ENCODE data around the gene MATN3. TPM values are rescaled to one million over a fixed set of nuclear protein-coding genes. Genes with fewer than 3 reads are reported as not detected.

Gene MATN3
- total RNA-seq, 1 experiment from 2014 or later = 1.6 TPM

DNA sequence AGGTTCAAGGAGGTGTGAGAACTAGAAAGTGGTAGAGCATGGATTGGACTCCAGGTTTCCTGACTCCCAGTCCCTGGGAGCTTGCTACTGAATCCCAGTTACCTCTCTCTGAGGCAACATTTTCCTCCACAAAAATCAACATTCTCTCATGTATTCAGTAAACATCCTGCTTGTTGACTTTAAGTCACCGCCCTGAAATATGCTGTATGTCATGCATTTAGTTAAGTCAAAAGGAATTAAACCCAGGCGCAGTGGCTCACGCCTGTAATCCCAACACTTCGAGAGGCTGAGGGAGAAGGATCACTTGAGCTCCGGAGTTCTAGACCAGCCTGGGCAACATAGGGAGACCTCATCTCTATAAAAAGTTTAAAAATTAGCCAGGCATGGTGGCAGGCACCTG is 3.8 kb downstream of the MATN3 start:
- Histone ChIP-seq H3K27me3 (ENCODE audit: low read length) (no peaks in the 10 kb centered on the region), H3K27ac (ENCODE audit: low read length) (no peak overlapping the region), H3K36me3 (ENCODE audit: low read depth, low read length) (no peaks in the 10 kb centered on the region), H3F3A (ENCODE audit: low read length, unreplicated experiment) (no peaks in the 10 kb centered on the region), H3K9me2 (replicated peaks; ENCODE audit: low read length) (no peaks in the 10 kb centered on the region), H3K9ac (ENCODE audit: low read length) (no peak overlapping the region), H3K79me2 (ENCODE audit: low read length) (no peaks in the 10 kb centered on the region), H2AFZ (ENCODE audit: low read length) (peak overlapping the region; percentile 48; the same call in 1 of the 2 replicates), H4K20me1 (ENCODE audit: low read length) (no peaks in the 10 kb centered on the region), H3K9me3 (ENCODE audit: low read length) (no peaks in the 10 kb centered on the region), H3K4me3 (ENCODE audit: low read length) (no peak overlapping the region), H3K4me1 (ENCODE audit: insufficient read depth, low read length) (peaks cover 18% of the 10 kb centered on the region), H3K4me2 (ENCODE audit: low read length) (peak overlapping the region; percentile 50)
- ChIA-PET CTCF (interaction anchor here (0.6 kb wide), 1 partner anchor 109 kb away, joined by 3 read pairs; no protein-coding TSS in a partner anchor), POLR2A (ENCODE audit: unreplicated experiment) (no interaction called here)
- intact Hi-C loops (cut with micrococcal nuclease) = loop anchor here (2.0 to 5.0 kb wide), 2 partner anchors 14 to 106 kb away; partner anchors contain the start of gene TTC32
- ATAC-seq (peak; percentile 58), DNase-seq (peak; percentile 57)
- BruUV-seq (replicated peaks) = no TSS peak
- no peak for TF ChIP-seq EZH2phosphoT487 (IDR thresholded peaks at IDR 0.05; ENCODE audit: borderline replicate concordance, low read length)
- no peak for TF ChIP-seq EZH2 (IDR thresholded peaks at IDR 0.05; ENCODE audit: low read length, unreplicated experiment)
- TF ChIP-seq, protein P1, sequence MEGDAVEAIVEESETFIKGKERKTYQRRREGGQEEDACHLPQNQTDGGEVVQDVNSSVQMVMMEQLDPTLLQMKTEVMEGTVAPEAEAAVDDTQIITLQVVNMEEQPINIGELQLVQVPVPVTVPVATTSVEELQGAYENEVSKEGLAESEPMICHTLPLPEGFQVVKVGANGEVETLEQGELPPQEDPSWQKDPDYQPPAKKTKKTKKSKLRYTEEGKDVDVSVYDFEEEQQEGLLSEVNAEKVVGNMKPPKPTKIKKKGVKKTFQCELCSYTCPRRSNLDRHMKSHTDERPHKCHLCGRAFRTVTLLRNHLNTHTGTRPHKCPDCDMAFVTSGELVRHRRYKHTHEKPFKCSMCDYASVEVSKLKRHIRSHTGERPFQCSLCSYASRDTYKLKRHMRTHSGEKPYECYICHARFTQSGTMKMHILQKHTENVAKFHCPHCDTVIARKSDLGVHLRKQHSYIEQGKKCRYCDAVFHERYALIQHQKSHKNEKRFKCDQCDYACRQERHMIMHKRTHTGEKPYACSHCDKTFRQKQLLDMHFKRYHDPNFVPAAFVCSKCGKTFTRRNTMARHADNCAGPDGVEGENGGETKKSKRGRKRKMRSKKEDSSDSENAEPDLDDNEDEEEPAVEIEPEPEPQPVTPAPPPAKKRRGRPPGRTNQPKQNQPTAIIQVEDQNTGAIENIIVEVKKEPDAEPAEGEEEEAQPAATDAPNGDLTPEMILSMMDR (conservative IDR thresholded peaks at IDR 0.05; ENCODE audit: low read depth, low read length) = no peak

DNA sequence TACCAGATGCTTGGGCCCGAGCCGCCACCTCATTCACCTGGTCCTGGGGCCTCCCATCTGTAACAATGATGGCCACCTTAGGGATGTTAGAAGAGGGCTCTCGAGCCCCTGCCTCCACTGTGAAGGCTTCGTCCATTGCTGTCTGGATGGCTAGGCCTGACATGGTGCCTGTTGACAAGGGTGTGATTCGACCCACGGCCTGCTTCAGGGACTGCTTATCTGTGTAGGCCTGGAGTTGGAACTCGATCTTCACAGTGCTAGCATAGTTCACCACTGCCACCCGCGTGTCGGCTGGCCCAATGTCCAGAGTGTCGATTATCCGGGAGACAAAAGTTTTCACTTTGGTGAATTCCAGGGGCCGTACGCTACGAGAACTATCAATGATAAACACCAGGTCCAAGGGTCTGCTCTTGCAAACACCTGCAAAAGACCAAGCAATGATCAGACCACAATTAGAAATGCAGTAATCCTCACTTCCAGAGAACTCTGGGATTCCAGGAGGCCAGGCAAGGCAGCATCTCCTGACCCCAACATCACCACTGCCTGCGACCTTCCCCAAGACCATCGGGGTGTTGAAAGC is 6.5 kb downstream of the MATN3 start:
- Histone ChIP-seq H3K9ac (ENCODE audit: low read length) (no peak overlapping the region), H3K9me3 (ENCODE audit: low read length) (no peaks in the 10 kb centered on the region), H3F3A (ENCODE audit: low read length, unreplicated experiment) (no peaks in the 10 kb centered on the region), H3K79me2 (ENCODE audit: low read length) (no peaks in the 10 kb centered on the region), H4K20me1 (ENCODE audit: low read length) (no peaks in the 10 kb centered on the region), H3K9me2 (replicated peaks; ENCODE audit: low read length) (no peaks in the 10 kb centered on the region), H3K27me3 (ENCODE audit: low read length) (no peaks in the 10 kb centered on the region), H3K4me3 (ENCODE audit: low read length) (no peak overlapping the region), H3K4me2 (ENCODE audit: low read length) (no peak overlapping the region), H3K27ac (ENCODE audit: low read length) (no peak overlapping the region), H3K4me1 (ENCODE audit: insufficient read depth, low read length) (peaks cover 8% of the 10 kb centered on the region), H2AFZ (ENCODE audit: low read length) (no peak overlapping the region), H3K36me3 (ENCODE audit: low read depth, low read length) (no peaks in the 10 kb centered on the region)
- BruUV-seq (replicated peaks) = no TSS peak
- intact Hi-C loops (cut with micrococcal nuclease) = loop anchor here (5.0 kb wide), 1 partner anchor 104 kb away; the partner anchor contains the start of gene TTC32
- ATAC-seq (no peak), DNase-seq (no peak)
- no peak for TF ChIP-seq EZH2phosphoT487 (IDR thresholded peaks at IDR 0.05; ENCODE audit: borderline replicate concordance, low read length)
- TF ChIP-seq, protein P1 (conservative IDR thresholded peaks at IDR 0.05; ENCODE audit: low read depth, low read length) = no peak
- no peak for TF ChIP-seq EZH2 (IDR thresholded peaks at IDR 0.05; ENCODE audit: low read length, unreplicated experiment)
- CTCF ChIA-PET = no interaction called here
- POLR2A ChIA-PET (ENCODE audit: unreplicated experiment) = no interaction called here

DNA sequence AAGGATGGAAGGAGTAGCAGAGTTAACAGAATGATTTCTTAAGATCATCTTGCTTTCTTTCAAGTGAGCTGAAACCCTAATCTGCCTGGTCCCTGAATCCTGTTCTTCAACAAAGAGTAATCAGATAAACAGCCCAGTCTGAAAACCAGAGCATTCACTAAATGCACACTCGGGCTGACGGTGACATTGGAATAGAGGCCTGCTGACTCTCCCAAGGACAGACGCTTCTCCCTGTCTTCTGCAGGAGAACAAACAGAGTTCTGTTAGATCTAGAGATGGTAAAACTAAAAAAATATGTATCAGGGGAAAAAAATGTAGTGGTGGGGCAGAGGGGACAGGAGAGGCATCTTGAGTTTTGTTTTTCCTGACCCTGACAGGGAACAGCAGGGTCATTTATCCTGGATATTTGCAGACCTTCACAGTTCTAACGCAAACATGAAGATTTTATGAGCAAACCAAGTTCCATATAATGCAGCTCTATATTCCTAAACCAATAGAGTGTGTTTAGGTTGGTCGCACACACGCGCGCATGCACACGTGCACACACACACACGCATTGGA is 7.3 kb downstream of the MATN3 start:
- TF ChIP-seq, protein P1 (conservative IDR thresholded peaks at IDR 0.05; ENCODE audit: low read depth, low read length) = no peak
- TF ChIP-seq EZH2phosphoT487 (IDR thresholded peaks at IDR 0.05; ENCODE audit: borderline replicate concordance, low read length) (no peak), EZH2 (IDR thresholded peaks at IDR 0.05; ENCODE audit: low read length, unreplicated experiment) (no peak)
- H3K79me2 ChIP-seq (ENCODE audit: low read length) = no peaks in the 10 kb centered on the region
- H4K20me1 ChIP-seq (ENCODE audit: low read length) = no peaks in the 10 kb centered on the region
- peaks cover 8% of the 10 kb centered on the region for H3K4me1 ChIP-seq (ENCODE audit: insufficient read depth, low read length)
- H3K4me2 ChIP-seq (ENCODE audit: low read length) = no peak overlapping the region
- DNase-seq (no peak), ATAC-seq (no peak)
- H3K4me3 ChIP-seq (ENCODE audit: low read length) = no peak overlapping the region
- no peaks in the 10 kb centered on the region for H3K9me3 ChIP-seq (ENCODE audit: low read length)
- intact Hi-C loops (cut with micrococcal nuclease) = loop anchor here (5.0 kb wide), 1 partner anchor 103 kb away; the partner anchor contains the start of gene TTC32
- H3K27me3 ChIP-seq (ENCODE audit: low read length) = no peaks in the 10 kb centered on the region
- H3K9me2 ChIP-seq (replicated peaks; ENCODE audit: low read length) = no peaks in the 10 kb centered on the region
- no peak overlapping the region for H3K9ac ChIP-seq (ENCODE audit: low read length)
- CTCF ChIA-PET = no interaction called here
- POLR2A ChIA-PET (ENCODE audit: unreplicated experiment) = no interaction called here
- no peak overlapping the region for H2AFZ ChIP-seq (ENCODE audit: low read length)
- H3F3A ChIP-seq (ENCODE audit: low read length, unreplicated experiment) = no peaks in the 10 kb centered on the region
- BruUV-seq (replicated peaks) = no TSS peak
- no peak overlapping the region for H3K27ac ChIP-seq (ENCODE audit: low read length)
- H3K36me3 ChIP-seq (ENCODE audit: low read depth, low read length) = no peaks in the 10 kb centered on the region

Data from PC-3 (cell line).